ENCODE results near the gene C1orf226. TPM values are rescaled to one million over a fixed set of nuclear protein-coding genes. Genes with fewer than 3 reads are reported as not detected.

The C1orf226 gene
- total RNA-seq, 1 experiment from 2014 or later: 7.7 TPM

DNA sequence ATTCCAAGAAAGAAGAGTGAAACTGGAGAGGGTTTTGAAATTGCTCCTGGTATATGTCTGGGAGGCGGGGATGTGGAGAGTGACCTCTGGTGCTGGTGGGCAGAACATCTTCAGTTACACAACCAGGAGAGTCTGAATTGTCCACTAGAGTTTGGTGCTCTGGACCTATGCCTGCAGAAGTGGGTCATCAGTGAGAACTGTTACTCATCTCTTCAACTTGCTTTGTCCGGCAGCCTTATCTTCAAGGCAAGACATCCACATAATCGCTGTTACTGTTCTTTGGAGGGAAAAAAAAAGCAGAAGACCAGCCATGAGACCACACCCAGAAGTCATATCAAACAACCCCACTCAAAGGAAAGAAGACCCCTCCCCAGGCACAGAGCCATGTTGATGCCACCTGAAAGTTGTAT lies 15.5 kb downstream of the C1orf226 start:
- POLR2A ChIA-PET: no interaction called here
- DNase-seq (ENCODE audit: low read depth, low spot score): no peak
- Histone ChIP-seq H3K27ac (ENCODE audit: low read depth, low read length) (no peak overlapping the region), H4K20me1 (ENCODE audit: insufficient read depth) (no peaks in the 10 kb centered on the region), H3K4me1 (ENCODE audit: control insufficient read depth in 1 of 2, insufficient read depth in 2 of 2, low read length in 2 of 2) (no peaks in the 10 kb centered on the region; a peak in 1 of 4 replicates), H3K9me2 (ENCODE audit: insufficient read depth) (no peaks in the 10 kb centered on the region), H3K9me3 (ENCODE audit: control insufficient read depth in 1 of 2, insufficient read depth in 1 of 2, low read depth in 1 of 2, low read length in 2 of 2) (no peaks in the 10 kb centered on the region), H2AFZ (ENCODE audit: low read depth, low read length, poor library complexity, severe bottlenecking) (no peak overlapping the region), H3K4me3 (replicated peaks in 1 of 2; ENCODE audit: low read depth in 1 of 2, low read length in 2 of 2) (no peak overlapping the region), H3K9ac (ENCODE audit: low read length) (no peak overlapping the region), H3K27me3 (ENCODE audit: insufficient read depth, low read length) (no peaks in the 10 kb centered on the region), H3K36me3 (ENCODE audit: control insufficient read depth in 1 of 2, insufficient read depth in 2 of 2, low read length in 2 of 2) (no peaks in the 10 kb centered on the region), H3K4me2 (ENCODE audit: low read length) (no peak overlapping the region), H3K79me2 (ENCODE audit: insufficient read depth, low read length) (no peaks in the 10 kb centered on the region)
- BruUV-seq (replicated peaks): no TSS peak
- intact Hi-C loops (cut with micrococcal nuclease): loop anchor here (10.0 kb wide), 1 partner anchor 152 kb away; no protein-coding TSS in a partner anchor
- no peak for TF ChIP-seq FOSL1 (IDR thresholded peaks at IDR 0.05; ENCODE audit: low read depth)
- TF ChIP-seq, protein P1, sequence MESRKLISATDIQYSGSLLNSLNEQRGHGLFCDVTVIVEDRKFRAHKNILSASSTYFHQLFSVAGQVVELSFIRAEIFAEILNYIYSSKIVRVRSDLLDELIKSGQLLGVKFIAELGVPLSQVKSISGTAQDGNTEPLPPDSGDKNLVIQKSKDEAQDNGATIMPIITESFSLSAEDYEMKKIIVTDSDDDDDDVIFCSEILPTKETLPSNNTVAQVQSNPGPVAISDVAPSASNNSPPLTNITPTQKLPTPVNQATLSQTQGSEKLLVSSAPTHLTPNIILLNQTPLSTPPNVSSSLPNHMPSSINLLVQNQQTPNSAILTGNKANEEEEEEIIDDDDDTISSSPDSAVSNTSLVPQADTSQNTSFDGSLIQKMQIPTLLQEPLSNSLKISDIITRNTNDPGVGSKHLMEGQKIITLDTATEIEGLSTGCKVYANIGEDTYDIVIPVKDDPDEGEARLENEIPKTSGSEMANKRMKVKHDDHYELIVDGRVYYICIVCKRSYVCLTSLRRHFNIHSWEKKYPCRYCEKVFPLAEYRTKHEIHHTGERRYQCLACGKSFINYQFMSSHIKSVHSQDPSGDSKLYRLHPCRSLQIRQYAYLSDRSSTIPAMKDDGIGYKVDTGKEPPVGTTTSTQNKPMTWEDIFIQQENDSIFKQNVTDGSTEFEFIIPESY (IDR thresholded peaks at IDR 0.05; ENCODE audit: extremely low read depth, insufficient replicate concordance, low read length): no peak
- no peak for TF ChIP-seq REST (IDR thresholded peaks at IDR 0.05; ENCODE audit: low read depth)
- no peak for TF ChIP-seq CBX3 (IDR thresholded peaks at IDR 0.05; ENCODE audit: low read depth)
- no peak for TF ChIP-seq ZNF274 (IDR thresholded peaks at IDR 0.05; ENCODE audit: low read depth, low read length)
- TF ChIP-seq EGR1 (IDR thresholded peaks at IDR 0.05; ENCODE audit: low read depth): no peak
- TF ChIP-seq CEBPB (IDR thresholded peaks at IDR 0.05; ENCODE audit: low read depth): no peak
- no peak for TF ChIP-seq ATF3 (IDR thresholded peaks at IDR 0.05)
- no peak for TF ChIP-seq EZH2 (IDR thresholded peaks at IDR 0.05)
- TF ChIP-seq SIN3A (IDR thresholded peaks at IDR 0.05; ENCODE audit: low read depth): no peak
- no peak for TF ChIP-seq MAX (IDR thresholded peaks at IDR 0.05)
- TF ChIP-seq POLR2AphosphoS5 (IDR thresholded peaks at IDR 0.05; ENCODE audit: low read depth, low read length): no peak
- 0 out of 2 replicates have a peak, but pooled peaks have one; percentile 20 for TF ChIP-seq RAD21 (IDR thresholded peaks at IDR 0.05; ENCODE audit: low read depth)
- 0 out of 6 replicates have a peak, but pooled peaks of 1 of the 3 experiments have one; percentile 12 for TF ChIP-seq CTCF (IDR thresholded peaks at IDR 0.05 in 2 of 3, conservative IDR thresholded peaks at IDR 0.05 in 1 of 3; ENCODE audit: borderline replicate concordance in 1 of 3, insufficient read depth in 1 of 3, low read depth in 2 of 3, low read length in 2 of 3)
- peak; percentile 76 for ATAC-seq
- CTCF ChIA-PET: no interaction called here
- RAD21 ChIA-PET (ENCODE audit: low non-redundant PET in 1 of 2, low total read pairs in 2 of 2, uncharacterized antibody in 2 of 2, unreplicated experiment in 2 of 2): no interaction called here

All from HCT116 (cell line).